ENCODE results near the gene MAP3K4.
"Not testable (repeated sequence)": the region's sequence is repeated elsewhere in the genome, so short reads cannot be mapped to it uniquely, and the experiment has no call there.

Gene MAP3K4

GRCh38 chr6:161091972-161092701 lies 100.6 kb downstream of the MAP3K4 start:
- no peak for DNase-seq

- no peak for DNase-seq
These were observed 103.4 kb downstream of the MAP3K4 start for GRCh38 chr6:161094955-161095354.

GRCh38 chr6:161095916-161096315 lies 104.3 kb downstream of the MAP3K4 start:
- no peak for DNase-seq

DNA sequence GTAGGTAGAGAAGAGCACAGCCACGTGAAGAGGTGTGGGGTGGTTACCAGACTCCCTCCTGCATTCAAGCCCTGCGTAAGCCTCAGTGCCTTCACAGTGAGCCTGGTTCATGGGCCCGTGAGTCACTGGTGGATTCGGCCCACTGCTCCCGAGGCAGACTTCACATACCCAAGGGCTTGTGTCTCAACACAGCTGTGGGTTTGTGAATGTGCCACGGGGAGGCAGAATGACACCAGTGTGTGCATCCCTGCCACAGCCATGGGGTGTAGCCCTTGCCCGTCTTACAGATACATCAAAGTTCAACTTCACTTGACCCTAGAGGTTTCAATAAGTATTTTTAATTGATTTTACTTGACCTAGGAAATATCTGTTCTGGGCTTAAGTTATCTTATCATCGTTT lies 108.5 kb downstream of the MAP3K4 start:
- no peak for DNase-seq

- peak in 1 of 2 experiments; percentile 22 for DNase-seq
These were observed 109.9 kb downstream of the MAP3K4 start for GRCh38 chr6:161101517-161101916.

GRCh38 chr6:161103475-161103874 lies 111.9 kb downstream of the MAP3K4 start:
- DNase-seq, result no peak

DNA sequence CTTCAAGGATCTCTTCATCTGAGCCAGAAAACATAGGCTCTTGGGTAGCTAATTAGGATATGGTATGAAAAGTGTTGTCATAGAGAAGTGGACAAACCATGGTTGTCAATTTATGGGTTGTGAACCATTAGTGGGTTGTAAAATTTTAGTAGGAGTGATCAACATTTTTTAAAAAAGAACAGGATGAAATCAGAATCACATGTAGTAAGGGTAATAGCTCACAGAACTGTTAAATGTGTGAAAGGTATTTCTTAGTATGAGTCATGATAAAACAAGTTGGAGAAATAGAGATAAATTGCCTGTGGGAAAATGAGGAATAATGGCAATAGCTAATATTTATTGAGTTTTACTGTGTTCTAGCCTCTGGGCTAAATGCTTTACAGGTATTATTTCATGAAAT lies 113.4 kb downstream of the MAP3K4 start:
- DNase-seq, result no peak

DNA sequence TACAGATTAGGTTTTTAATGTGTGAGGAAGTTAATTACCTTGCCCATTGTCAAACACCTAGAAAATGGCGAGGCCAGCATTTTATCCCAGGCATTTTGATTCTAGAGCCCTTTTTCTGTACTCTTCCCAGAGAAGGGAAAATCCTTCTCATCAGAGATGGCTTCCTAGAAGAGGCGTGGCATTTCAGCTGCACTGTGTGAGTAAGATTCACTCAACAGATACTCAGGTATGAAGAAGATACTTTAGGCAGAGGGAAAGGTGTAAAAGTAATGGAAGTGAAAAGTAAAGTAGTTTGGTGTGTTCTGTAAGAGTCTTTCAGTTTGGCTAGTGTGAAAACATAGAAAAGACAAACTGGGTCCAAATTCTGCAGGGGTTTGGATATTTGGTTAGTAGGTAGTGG lies 113.8 kb downstream of the MAP3K4 start:
- no peak for DNase-seq

DNA sequence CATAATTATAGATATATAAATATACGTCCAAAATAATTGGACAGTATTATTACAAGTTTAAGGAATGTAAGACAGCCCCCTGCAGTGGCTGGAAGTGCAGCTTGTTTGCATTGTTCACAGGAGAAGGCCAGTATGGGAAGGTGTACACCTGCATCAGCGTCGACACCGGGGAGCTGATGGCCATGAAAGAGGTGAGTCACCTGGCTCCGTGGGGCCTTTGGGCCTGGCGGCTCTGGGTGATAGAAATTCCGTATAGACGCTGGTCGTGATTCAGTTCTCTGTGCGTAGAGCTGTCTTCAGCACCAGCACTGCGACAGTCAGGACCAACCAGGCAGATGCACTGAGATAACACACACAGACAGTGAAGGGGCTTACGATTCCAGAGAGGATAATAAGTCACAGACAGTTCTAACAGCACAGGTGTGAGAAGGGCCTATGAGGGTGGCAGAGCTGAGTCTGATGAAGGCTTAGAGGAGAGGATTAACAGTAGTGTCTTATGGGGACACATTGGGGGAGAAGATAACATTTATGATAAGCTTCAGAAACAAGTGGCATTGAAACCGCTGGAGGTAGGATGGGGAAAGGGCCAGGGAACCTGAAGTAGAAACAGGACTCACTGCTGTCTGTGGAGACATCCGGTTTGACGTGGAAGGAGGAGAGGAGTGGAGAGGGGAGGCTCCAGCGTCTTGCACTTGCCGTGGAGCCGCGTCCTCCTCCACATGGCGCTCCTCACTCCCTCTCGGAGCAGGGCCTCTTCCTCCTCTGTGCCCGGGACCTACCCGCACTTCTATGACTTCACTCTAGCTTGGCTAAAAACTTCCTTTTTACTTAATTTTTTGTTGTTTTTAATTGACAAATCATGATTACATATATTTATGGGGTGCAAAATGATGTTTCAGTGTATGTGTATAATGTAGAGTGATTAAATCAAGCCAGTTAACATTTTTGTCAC lies 116.5 kb downstream of the MAP3K4 start:
- DNase-seq, result no peak

GRCh38 chr6:161108916-161109315 lies 117.3 kb downstream of the MAP3K4 start:
- DNase-seq, result no peak

DNA sequence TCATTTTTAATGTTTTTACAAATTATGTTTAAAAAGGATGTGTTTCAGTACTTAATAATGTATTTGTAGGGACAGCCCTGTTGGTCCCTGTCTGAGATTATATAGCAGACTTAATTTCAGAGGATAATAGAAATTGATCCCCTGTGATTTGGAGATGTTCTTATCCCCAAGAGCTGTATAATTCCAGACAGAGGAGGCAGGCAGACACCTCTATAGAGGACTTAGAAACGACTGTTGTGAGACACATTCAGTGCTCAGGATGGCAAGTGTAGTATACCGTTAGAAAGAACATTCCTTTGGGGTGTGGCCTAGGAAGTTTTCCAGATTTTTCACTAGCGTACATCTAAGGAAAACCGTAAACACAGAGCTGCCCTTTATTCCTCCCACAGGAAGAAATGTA lies 117.8 kb downstream of the MAP3K4 start:
- DNase-seq, result no peak

- DNase-seq, result no peak
These were observed 118.6 kb downstream of the MAP3K4 start for GRCh38 chr6:161110028-161110779.

DNA sequence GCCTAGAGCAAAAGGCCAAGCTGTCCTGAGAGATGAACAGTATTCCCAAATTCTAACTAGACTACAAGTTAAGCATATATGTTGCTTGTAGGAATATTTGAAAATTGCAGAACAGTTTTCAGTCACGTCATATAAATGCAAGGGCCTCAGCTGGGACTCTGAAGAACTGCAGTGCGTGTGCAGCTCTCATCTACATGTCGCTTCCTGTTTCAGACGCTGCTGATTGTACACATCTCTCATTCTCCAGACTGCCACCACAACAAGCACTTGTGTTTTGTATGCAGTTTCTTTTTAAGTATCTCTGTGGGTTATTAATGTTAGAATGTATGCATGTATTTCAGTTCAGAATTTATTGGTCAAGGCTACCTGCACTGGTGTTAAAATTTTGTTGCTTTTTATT lies 119.7 kb downstream of the MAP3K4 start:
- no peak for DNase-seq

- DNase-seq, result no peak
These were observed 123.9 kb downstream of the MAP3K4 start for GRCh38 chr6:161115468-161115867.

DNA sequence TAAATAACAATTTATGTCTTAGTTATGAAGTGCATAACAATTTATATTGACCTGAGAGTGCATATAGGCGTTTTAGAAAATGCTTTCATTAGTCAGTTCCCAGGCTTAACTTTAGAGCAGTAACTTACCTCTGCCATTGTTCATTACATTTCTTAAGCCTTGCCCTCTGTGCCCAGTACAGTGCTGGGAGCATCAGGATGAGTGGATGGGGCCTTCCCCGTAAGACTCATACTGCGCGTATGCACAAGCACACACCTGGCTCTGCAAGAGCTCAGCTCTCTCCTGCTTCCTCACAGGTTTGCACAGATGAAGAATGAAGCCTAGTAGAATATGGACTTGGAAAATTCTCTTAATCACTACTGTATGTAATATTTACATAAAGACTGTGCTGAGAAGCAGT lies 125.0 kb downstream of the MAP3K4 start:
- DNase-seq, result no peak

DNA sequence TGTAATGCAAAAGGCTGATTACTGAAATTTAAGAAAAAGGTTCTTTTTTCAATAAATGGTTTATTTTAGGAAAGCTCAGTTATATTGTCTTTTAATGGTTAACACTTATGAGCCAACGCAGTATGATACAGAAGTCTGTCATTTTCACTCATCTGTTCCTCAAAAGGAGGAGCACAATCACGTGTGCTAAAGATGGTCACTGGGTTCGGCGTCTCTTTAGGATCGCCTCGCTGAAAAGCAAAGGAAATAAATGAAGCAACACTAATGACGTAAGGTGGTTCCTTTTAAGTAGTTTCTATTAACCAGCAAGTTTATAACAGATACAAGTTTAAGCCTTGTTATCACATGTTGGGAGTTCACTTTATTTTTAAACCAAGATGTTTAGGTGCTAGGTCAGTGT lies 125.7 kb downstream of the MAP3K4 start:
- DNase-seq, result no peak

DNA sequence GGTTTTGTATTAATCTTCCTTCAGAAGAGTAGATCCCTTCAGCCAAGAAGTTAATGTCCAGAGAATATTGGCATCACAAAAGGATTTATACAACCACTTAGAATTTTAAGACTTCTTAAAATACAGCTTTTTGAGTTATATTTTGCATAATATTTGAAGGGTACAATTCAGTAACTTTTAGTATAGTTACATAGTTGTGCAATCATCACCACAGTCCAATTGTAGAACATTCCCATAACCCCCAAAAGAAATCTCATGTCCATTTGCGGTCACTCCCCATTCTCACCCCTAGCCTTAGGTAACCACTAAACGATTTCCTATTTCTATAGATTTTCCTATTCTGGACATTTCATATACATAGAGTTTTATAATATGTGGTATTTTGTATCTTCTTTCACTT lies 126.4 kb downstream of the MAP3K4 start:
- no peak for DNase-seq

- DNase-seq, result not testable (repeated sequence)
These were observed 131.8 kb downstream of the MAP3K4 start for GRCh38 chr6:161123319-161123718.

- DNase-seq, result no peak
These were observed 134.0 kb downstream of the MAP3K4 start for GRCh38 chr6:161125591-161125990.

- no peak for DNase-seq
These were observed 135.6 kb downstream of the MAP3K4 start for GRCh38 chr6:161127071-161127740.

DNA sequence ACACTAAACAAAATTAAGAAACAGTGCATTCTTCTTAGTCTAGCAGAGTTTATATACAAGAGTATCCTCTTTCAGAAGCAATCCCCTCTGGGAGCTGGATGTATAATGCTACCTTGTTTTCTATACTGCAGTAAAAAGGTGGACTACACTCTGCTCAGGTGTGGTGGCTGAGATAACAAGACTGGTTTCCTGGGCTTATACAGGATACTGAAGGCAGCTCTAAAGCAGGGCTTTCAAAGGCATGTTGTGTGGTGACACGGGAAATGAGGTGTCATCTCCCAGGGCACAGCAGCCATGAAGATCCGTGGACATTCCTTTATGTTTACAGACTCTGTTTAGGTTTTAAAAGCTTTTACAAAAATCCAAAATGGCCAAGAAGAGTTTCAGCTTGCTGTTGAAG lies 136.7 kb downstream of the MAP3K4 start:
- no peak for DNase-seq

DNA sequence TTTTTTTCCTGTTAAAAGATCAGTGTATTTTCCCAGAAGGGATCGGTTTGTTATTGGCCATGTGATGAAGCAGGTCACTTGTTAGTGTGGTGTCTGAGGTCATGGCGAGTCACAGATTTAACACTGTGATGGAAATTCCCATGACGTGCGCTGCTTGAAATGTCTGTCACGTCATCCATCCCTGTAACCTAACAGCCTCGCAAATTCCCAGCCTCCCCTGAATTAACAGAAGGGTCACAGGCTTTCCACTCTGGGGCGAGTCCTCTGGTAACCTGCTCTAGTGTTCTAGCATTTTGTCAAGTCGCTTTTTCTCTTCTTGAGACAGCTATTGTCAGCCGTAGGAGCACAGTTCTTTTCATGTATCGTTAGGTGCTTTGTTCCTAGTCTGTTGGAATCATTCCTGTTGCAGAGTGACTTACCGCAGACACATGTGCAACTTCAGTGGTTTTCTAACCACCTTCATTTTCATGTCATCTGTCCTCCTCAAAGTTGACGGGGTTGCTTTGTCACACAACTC lies 137.2 kb downstream of the MAP3K4 start:
- no peak for DNase-seq

DNA sequence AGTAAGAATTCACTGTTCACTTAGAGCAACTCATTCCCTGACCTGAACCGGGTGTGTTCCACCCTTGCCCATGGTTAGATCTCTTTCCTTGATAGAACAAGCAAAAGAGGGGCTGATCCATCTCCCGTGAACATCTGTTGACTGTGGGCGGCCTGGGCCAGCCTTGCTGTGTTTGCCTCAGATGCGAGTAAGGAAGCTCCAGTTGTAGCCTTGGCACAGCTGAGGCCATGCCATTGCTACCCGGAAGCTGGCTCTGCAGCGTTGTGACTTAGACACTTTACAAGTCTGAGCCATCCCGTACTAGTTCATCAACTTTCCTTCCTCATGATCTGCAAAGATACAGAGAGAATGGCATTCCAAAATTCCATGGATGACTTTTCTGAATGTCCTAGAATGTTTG lies 139.0 kb downstream of the MAP3K4 start:
- no peak for DNase-seq
